ENCODE results near the gene ELMO2.

The ELMO2 gene

DNA sequence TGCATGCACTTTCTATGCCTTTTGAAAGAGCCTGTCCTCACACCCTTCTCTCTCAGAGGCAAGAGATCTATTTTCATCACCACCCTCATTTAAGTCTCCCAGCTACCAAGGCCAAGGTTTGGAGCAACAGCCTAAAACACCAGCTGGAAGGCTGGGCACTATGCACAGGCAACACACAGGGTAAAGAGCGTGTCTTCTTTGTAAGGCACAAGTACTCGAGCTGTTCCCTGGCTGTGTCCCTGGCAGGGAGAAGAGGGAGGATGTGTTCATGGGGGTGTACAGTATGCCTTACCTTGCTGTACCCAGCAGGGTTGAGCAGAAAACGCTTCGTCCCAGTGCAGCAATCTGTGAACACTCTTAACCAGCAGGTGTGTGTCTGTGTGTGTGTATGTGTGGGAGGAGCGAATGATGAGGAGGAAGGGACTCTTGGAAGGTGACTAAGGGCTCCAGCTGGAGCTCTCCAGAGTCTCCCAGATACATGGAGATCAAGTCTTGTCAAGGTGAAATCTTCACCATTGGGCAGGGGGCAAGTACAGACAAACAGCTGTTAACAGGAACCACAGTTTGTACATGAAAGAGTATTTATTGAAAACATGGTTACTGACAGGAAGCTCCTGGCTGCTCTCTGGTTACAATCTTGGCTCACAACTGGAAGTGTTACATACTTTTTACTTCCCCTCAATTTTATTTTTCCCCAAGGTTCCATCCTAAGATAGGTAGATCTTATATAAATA lies 40.8 kb downstream of the ELMO2 start:
- DNase-seq: no peak

DNA sequence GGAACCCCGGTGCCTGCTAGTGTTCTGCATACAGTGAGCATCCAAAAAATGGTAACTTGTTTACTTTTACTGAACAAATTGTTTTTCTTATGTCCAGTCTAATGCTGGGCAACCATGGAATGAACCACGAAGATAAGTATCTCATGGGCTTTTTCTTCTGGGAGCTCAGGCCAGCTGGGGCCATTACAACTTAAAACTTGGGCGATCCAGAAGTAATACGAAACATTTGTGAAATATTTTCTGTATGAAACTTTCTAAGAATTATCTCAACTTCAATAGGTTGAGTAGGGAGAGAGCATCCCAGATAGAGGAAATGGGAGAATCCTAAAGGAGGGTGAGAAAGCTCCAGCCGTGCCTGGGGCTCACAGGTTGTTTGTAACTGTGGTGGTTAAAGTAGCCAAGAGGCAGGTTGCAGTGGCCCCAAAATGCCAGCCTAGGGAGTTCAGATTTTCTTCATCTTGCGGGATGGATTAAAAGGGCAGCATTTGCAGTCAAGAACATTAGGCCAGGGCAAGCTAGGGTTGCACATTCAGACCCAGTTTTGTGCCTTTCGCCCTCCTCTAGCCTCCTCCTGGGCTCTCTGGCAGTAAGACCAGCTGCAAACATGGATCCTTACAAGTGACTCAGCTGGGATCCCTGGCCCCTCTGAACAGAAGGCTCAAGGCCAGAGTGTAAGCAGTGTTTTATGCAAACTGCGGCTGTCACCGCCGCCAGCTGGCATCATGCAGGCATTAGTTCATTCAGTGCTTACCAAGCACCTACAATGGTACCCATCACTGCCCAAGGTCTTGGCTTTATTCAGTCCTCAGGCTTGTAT lies 41.5 kb downstream of the ELMO2 start:
- no peak for DNase-seq

DNA sequence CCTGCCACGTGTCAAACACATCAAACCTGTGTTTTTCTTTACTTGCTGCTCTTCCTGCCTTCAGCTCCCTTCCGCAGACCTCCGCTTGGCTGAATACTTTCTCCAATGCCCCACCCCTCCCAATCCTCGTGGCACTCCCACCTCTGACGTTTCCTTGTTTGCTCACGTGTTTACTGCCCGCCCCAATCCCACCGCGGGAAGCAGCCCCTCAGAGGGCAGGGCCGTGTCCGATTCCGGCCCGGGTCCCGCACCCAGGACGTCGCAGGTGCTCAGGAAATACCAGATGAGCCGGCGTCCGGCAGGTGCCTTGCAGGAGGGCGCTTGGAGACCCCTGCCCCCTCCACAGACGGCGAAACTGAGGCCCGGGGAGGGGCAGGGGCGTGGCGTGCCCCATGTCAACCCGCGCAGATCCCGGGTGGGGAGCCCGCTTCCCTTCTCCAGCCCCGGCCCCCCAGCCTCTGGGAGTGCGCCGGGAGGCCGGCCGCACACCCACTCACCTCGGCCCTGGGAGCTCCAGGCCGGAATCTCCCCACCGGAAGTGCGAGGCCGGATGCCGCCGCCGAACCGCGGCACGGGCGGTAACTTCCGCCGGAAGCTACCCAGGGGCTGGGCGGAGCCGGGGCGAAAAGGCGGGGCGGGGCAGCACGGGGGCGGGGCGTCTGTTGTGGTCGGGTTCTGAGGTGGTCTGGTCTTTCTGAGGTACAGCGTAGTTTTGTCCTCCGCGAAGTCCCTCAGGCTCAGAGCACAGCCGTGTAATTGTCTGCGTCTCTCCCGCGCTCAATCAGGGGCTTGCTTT lies 42.3 kb downstream of the ELMO2 start:
- DNase-seq: peak; percentile 25

DNA sequence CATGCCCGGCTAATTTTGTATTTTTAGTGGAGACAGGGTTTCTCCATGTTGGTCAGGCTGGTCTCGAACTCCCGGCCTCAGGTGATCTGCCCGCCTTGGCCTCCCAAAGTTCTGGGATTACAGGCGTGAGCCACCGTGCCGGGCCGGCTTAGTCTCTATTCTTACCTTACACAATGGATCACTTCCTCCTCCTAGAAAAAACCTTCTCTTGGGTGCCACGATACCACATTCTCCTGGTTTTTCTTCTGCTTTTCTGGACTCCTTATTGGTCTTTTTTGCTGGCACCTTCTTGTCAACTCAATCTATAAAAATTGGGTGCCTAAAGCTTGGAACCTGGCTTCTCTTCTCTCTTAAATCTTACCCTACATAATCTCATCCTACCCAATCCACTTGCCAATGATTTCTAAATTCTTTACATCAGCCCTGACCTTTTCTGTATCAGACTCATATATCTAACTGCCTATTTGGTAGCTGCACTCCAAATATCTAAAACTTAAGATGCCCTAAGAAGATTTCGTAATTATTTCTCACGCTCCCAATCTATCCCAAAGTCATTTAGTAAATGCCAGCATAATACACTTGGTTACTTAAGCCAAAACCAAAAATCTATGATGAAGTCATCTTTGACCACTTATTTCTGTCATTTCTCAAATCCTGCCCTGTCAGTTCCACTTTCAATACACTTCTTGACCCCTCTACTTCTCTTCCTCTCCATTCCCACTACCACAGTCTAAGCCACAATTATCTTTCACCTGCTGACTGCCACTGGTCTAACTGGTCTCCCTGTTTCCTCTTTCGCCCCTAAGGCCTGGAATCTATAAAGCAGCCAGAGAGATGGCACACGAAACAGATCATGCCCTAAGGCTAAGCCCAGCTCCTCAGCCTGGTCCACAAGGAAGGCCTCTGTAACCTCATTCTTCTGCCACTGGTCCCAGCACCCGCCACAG lies 43.2 kb downstream of the ELMO2 start:
- DNase-seq: no peak

DNA sequence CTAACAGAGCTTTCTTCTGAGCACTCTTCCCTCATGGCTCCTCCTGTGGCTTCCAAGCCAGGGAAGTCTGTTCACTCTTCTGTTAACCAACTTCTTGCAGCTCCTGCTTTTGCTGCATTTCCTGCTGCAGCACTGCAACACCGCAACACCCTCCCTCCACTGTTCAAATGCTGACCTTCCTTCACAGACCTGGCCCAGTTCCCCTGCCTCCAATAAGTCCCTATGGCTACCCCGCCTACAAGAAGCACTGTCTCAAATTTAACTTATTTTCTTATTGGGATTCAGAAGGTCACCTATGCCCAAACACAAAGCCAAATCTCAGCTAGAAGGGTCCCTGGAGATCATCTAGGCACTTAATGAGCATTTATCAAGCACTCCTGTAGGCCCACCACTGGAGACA lies 44.6 kb downstream of the ELMO2 start:
- DNase-seq: no peak

DNA sequence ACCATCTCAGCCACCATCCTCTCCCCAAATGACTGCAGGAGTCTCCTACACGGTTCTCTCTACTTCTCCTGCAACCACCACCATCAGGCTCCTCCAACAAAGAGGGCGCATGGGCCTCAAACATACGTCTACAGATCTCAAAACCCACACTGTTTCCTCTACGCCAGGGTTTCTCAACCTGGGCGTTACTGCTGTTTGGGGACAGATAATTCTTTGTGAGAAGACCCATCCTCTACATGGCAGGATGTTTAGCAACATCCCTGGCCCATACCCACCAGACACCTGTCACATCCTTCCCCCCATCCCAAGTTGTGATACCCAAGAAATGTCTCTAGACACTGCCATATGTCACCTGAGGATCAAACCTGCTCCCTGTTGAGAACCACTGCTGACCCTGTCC lies 45.0 kb downstream of the ELMO2 start:
- DNase-seq: no peak

DNA sequence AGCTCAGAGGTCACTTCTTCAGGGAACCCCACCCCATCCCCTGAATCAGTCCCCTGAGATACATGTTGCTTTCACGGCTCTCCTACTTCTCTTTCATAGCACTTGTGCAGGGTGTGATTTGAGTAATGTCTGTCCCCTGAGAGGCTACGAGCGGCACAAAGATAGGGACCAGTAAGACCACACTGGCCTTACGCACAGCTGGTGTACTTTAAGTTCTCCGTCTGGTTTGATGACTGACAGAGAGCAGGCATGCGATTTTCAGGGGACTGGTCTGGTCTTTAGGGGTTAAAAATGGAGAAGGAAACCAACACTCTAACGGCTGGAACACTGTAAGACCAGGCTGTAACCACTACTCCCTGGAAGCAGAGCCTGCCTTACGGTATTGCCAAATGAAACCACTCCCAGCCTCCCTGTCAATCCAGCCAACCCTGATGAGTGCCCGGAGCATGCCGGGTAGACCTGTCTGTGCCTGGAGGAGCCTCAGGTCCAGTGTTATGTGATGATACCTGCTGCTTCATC lies 47.1 kb downstream of the ELMO2 start:
- no peak for DNase-seq

DNA sequence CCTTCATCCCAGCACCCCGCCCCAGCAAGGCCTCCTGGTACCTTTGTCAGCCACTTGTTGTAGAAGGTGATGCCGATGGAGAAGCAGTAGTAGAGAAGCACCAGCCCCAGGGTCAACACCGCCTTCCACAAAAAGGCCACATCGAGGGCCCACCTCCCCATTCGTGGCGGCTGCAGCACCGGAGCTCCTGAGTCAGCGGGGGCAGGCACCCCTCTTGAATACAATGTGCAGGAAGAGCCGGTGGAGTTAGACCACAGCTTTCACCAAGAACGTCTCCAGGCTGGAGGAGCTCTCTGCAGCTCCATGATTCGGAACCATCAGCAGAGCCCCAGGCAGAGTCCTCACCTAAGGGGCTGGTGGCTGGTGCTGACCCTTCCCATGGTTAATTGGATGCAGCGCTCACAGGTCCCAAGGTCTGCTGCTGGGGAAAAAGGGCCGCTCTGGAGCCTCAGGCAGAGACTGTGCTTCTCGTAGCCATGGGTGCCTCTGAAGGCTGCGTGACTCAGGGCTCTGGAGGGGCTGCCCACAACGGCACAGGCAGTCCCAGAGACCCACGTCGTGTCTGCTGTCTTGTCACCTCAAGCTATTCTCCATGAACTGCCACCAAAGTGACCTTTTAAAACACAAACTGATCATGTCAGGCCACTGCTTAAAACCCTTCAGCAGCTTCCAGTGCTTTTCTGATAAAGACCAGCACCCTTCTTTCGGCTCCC lies 47.9 kb downstream of the ELMO2 start:
- no peak for DNase-seq

DNA sequence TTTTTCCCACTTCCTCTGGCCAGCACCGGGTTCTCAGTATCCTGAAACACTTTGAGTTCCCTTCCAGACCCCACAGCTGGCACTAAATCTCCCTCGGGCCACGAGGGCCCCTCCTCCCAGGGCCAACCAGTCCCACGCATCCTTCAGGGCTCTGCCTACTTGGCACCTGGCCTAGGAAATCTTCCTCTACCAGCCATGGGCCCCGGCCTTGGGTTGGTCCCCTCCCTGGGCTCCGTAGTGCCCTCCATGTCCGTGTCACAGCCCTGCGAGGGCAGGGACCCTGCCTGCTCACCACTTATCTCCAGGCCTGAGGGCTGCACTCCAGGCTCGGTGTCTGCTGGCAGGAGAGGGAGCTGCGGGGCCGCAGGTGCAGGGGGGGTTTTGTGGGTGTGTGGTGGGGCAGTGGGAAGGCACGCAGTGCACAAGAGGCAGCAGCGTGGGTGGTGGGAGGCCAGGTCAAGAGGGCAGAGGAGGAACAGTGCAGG lies 49.3 kb downstream of the ELMO2 start:
- DNase-seq: no peak

DNA sequence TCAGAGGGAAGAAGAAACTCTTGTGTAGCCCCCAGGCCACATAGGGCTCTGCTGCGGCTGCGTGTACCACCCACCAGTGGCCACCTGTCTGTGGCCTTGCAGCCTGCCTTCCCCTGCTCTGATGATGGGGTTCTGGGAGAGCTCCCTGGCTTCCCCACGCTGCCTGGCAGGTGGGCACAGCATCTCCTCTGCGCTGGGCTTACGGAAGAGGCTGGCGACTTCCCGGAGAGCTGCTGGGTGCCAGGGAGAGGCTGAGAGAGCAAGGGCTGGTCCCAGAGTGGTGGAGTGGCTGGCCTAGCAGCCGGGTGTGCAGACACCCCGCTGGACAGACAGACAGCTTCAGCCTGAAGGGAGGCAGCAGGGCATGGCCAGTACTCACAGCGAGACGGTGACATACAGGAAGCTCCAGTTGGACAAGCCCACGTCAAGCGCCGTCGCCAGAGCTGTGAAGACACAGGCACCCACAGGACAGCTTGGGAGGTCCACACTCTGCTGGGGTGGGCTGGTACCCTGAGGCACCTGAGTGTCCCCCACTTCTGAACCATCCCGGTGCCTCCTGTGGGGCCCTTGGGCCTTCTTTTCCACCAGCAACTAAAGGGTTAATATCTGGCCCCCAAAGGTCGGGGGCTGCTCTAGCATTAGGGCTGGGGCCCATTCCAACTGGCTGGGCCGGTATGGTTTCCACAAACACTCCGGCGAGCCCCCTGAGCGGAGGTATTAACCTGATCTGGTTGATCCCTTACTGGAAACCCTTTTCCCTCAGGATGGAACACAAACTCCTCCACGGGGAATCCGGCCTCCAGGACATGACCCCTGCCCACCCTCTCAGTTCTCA lies 50.0 kb downstream of the ELMO2 start:
- DNase-seq: no peak

DNA sequence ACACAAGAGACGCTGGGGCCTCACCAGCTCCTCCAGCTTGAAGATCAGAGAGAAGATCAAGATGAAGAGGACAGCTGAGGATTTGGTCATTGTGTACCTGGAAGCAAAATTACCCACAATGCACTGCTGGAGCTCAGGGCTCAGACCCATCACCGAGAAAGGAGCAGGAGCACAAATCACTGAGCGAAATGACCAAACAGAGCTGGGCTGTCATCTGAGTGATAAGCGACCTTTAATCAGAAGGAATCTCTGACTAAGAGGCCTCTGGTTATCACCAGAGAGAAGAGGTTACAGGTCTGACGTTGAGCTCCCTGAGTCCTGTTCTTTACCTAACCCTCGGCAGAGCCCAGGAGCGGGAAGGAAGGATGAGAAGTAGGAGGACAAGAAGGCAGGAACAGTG lies 50.6 kb downstream of the ELMO2 start:
- no peak for DNase-seq

DNA sequence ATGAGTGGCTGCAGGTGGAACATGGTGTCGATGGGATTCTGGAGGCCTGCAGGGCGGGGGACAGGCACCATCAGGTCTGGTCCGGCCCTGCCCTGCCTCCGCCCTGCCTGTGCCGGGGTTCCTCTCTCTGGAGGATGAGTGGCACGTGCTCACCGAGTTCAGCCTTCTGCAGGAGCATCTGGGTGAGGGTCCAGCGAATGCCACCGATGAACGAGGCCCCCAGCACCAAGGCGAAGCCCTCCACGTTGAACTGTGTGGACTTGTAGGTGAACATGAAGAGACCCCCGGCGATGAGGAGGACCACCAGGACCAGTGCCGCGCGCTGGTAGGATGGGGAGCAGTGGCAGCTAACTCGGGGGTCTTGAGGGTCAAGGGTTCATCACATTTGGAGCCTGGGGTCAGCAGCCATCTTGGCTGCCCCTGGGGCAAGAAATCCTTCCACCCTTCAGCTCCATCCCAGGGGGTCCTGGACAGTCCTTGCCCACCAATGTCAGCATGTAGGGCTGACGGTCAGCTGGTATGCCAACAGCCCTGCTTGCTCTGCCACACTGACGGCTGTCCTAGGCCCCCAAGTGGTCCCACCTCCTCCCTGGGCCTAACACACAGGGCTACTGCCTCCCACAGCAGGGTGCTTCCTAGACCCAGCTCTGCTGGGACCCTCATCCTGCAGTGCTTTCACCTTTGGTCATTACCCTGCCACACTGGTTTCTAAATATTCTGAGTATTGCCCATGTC lies 51.3 kb downstream of the ELMO2 start:
- DNase-seq: no peak

DNA sequence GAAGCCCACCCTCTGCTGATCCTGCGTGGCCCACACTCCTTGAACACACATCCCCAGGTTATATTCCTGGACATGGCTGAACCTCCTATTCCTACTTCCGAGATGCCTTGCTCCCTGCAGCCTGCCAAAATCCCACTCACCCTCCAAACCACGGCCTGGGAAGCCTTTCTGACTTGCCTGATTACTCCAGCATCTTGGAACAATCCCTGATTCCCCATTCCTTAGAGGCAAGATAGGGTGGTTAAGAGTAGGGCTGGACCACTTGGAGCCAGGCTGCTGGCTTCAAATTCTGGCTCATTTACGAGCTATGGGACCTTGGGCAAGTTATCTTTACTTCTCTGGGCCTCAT lies 52.2 kb downstream of the ELMO2 start:
- DNase-seq: no peak

DNA sequence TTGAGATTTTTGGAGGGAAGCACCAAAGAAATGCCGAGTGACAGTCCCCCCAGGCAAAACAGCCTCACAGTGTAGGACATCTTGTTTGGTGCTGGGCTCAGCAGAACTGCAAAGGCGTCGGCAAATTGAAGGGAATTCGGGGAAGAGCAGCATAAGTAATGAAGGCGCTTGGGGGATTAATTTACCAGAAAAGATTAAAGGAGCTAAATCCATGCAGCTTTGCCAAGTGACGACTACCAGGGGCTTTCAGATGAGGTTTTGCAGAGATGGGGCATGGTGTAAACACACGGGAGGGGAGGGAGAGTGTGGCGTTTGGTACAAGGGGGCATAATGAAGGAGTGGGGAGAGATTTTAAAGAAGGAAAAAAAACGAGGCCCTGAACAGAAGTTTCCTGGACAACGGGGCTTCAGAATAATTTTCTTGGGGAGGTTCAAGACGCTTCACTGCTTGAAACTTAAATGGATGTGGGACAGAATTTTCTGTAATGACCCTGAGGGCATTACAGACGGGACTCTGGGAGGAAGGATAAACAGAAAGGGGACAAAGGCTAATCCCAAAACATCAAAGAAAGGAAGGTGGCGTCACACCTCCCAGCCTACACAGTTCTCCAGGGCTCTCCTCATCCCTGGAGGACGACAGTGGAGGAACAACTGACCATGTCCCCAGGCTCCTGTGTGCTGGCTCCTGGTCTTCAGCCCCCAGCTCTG lies 52.8 kb downstream of the ELMO2 start:
- DNase-seq: no peak

DNA sequence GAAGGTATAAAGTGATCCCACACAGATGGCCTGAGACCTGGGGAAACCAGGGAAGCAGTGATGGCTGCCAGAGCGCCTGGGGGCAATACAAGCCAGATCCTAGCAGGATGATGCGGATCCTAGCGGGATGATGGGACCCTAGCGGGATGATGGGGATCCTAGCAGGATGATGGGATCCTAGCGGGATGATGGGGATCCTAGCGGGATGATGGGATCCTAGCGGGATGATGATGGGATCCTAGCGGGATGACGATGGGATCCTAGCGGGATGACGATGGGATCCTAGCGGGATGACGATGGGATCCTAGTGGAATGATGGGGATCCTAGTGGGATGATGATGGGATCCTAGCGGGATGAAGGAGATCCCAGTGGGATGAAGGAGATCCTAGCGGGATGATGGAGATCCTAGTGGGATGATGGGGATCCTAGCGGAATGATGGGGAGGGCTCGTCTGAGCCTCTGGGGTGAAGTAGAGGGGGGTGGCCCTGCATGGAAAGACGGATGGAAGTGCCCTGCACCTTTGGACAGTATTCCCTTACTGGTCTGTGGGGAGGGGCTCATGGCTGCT lies 54.0 kb downstream of the ELMO2 start:
- no peak for DNase-seq

DNA sequence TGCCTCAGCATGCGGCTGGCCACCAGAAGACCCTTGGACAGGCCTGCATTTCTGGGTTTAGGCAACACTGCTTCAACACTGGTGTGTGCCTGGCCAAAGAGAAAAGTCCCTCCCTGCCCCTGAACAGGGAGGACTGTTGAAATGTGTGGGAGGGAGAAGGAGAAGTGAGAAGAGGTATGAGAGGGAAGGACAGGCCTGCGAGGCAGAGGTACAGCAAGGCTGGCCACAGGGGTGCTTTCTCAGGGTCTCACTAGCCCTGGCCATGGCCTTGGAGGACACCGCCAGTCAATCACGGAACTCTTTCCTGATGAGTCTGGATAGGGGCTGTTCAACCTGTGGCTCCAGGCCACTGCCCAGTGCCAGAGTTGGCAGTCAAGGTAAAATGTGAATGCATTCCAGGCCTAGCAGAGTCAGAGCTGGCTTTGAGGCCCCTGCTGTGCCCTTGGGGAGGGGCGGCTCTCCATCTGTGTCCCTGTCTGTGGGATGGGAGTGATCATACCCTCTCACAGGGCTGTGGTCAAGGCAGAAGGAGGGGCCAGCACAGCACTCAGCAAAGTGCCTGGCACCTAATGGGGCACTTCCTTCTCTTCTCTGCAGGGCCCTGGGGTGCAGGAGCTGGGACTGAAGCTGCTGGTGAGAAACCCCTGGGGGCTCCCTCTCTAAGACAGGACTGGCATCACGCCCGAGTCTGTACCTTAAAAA lies 54.9 kb downstream of the ELMO2 start:
- DNase-seq: no peak

DNA sequence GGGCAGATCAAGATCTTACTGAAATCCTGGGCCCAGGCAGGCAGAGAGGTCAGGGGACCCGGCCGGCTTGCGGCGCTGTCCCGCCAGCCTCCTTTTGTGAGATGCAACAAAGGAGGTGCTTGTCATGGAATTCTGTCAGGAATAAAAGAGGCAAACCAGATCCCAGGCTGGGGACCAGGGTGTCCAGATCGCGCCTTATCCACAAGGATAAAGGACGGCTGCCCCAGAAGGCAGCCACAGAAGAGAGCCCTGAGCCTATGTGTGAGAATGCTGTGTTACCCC lies 55.5 kb downstream of the ELMO2 start:
- no peak for DNase-seq

DNA sequence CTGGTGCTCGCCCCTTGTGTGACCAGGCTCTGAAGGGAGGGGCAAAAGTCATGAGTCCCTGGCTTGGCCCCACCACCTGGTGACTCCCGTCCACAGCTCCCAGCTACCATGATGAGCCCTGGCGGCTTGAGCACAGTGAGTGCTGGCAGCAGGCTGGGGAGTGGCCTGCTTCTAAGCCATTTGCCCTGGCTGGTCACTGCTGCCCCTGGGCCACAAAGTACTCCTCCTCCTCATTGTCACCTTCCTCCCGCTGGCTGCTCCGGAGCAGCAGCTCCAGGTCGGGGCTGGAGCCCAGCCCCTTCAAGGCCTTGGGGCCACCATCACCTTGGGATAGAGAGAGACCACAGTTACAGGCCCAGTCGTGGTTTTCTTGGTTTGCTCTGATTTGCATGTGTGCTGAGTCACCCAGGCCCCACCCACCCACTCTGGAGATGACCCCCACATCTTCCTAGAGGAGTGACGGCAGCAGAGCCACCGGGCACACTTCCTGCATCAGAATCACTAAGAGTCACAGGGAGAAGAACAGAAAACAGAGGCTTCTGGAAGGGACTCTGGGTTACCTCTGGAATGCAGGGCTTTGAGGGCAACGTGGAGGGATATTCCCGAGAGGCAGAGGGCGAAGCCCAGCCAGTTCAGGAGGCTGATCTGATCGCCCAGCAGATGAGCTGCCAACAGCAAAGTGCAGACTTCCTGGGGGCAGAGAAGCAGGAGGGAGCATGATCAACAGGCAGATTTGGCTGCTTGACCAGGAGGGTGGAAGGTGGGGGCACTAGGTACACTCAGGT lies 56.0 kb downstream of the ELMO2 start:
- no peak for DNase-seq
